ENCODE data around the gene TRAPPC11. TPM values are rescaled to one million over a fixed set of nuclear protein-coding genes. Genes with fewer than 3 reads are reported as not detected.

TRAPPC11 gene
- total RNA-seq, 1 donor from 2014 or later, result 26.3 TPM

DNA sequence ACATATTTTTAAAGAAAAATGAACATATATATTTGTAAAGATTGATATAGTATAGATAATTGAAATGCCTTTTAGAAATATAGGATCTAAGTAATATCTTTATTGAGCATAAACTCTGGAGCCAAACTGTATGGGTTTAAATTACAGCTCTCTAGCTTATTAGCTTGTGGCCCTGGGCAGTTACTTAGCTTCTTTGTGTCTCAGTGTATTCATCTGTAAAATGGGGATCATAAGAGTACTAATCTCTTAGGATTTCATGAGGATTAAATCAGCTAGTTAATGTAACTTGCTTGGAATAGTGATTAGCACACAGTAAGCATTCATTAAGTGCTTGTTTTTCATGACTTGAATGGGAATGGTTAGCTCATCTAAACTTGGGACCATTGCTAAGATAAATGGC lies 32.8 kb downstream of the TRAPPC11 start:
- FAIRE-seq, result no peak
- Histone ChIP-seq H3K27me3 (ENCODE audit: insufficient read depth, low read length) (no peaks in the 10 kb centered on the region), H3K79me2 (ENCODE audit: insufficient read depth, low read length) (no peaks in the 10 kb centered on the region), H4K20me1 (ENCODE audit: insufficient read depth, low read length) (no peaks in the 10 kb centered on the region), H2AFZ (ENCODE audit: low read depth, low read length) (no peak overlapping the region), H3K9me3 (ENCODE audit: insufficient read depth, low read depth, low read length) (no peaks in the 10 kb centered on the region), H3K36me3 (ENCODE audit: insufficient read depth, low read length) (peaks cover 46% of the 10 kb centered on the region), H3K9ac (ENCODE audit: low read length) (no peak overlapping the region), H3K4me3 (ENCODE audit: insufficient read depth, low read depth, low read length) (no peak overlapping the region), H3K4me2 (ENCODE audit: low read length) (no peak overlapping the region), H3K27ac (ENCODE audit: low read depth, low read length) (no peak overlapping the region), H3K4me1 (ENCODE audit: insufficient read depth, low read length) (no peaks in the 10 kb centered on the region)
- TF ChIP-seq, protein P1, sequence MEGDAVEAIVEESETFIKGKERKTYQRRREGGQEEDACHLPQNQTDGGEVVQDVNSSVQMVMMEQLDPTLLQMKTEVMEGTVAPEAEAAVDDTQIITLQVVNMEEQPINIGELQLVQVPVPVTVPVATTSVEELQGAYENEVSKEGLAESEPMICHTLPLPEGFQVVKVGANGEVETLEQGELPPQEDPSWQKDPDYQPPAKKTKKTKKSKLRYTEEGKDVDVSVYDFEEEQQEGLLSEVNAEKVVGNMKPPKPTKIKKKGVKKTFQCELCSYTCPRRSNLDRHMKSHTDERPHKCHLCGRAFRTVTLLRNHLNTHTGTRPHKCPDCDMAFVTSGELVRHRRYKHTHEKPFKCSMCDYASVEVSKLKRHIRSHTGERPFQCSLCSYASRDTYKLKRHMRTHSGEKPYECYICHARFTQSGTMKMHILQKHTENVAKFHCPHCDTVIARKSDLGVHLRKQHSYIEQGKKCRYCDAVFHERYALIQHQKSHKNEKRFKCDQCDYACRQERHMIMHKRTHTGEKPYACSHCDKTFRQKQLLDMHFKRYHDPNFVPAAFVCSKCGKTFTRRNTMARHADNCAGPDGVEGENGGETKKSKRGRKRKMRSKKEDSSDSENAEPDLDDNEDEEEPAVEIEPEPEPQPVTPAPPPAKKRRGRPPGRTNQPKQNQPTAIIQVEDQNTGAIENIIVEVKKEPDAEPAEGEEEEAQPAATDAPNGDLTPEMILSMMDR (IDR thresholded peaks at IDR 0.05; ENCODE audit: insufficient read depth, low read depth, low read length), result no peak
- TF ChIP-seq EZH2 (IDR thresholded peaks at IDR 0.05; ENCODE audit: insufficient read depth, low read length), result no peak
- Mint-ChIP-seq H3K27ac (ENCODE audit: unreplicated experiment) (no peak overlapping the region), H3K9me3 (ENCODE audit: unreplicated experiment) (no peaks in the 10 kb centered on the region), H3K4me1 (ENCODE audit: low read depth, unreplicated experiment) (no peaks in the 10 kb centered on the region), H3K36me3 (ENCODE audit: low read depth, unreplicated experiment) (peaks cover 7% of the 10 kb centered on the region), H3K27me3 (ENCODE audit: low read depth, unreplicated experiment) (no peaks in the 10 kb centered on the region), H3K4me3 (ENCODE audit: unreplicated experiment) (no peak overlapping the region)
- no peak for DNase-seq (ENCODE audit: low read depth)

- Histone ChIP-seq H3K4me2 (ENCODE audit: low read length) (no peak overlapping the region), H4K20me1 (ENCODE audit: insufficient read depth, low read length) (no peaks in the 10 kb centered on the region), H3K79me2 (ENCODE audit: insufficient read depth, low read length) (no peaks in the 10 kb centered on the region), H3K36me3 (ENCODE audit: insufficient read depth, low read length) (peaks cover 59% of the 10 kb centered on the region), H2AFZ (ENCODE audit: low read depth, low read length) (no peak overlapping the region), H3K4me1 (ENCODE audit: insufficient read depth, low read length) (no peaks in the 10 kb centered on the region), H3K4me3 (ENCODE audit: insufficient read depth, low read depth, low read length) (no peak overlapping the region), H3K9ac (ENCODE audit: low read length) (no peak overlapping the region), H3K9me3 (ENCODE audit: insufficient read depth, low read depth, low read length) (no peaks in the 10 kb centered on the region), H3K27me3 (ENCODE audit: insufficient read depth, low read length) (no peaks in the 10 kb centered on the region), H3K27ac (ENCODE audit: low read depth, low read length) (no peak overlapping the region)
- H3K36me3 Mint-ChIP-seq (ENCODE audit: low read depth, unreplicated experiment), result peaks cover 19% of the 10 kb centered on the region
- FAIRE-seq (no peak), DNase-seq (ENCODE audit: low read depth) (no peak)
- no peaks in the 10 kb centered on the region for H3K4me1 Mint-ChIP-seq (ENCODE audit: low read depth, unreplicated experiment)
- H3K9me3 Mint-ChIP-seq (ENCODE audit: unreplicated experiment), result no peaks in the 10 kb centered on the region
- TF ChIP-seq, protein P1 (IDR thresholded peaks at IDR 0.05; ENCODE audit: insufficient read depth, low read depth, low read length), result no peak
- no peak overlapping the region for H3K27ac Mint-ChIP-seq (ENCODE audit: unreplicated experiment)
- no peaks in the 10 kb centered on the region for H3K27me3 Mint-ChIP-seq (ENCODE audit: low read depth, unreplicated experiment)
- no peak overlapping the region for H3K4me3 Mint-ChIP-seq (ENCODE audit: unreplicated experiment)
Observed at GRCh38 chr4:183698909-183699308, 39.8 kb downstream of the TRAPPC11 start.

- TF ChIP-seq, protein P1 (IDR thresholded peaks at IDR 0.05; ENCODE audit: insufficient read depth, low read depth, low read length), result no peak
- TF ChIP-seq EZH2 (IDR thresholded peaks at IDR 0.05; ENCODE audit: insufficient read depth, low read length), result no peak
- Histone ChIP-seq H3K27me3 (ENCODE audit: insufficient read depth, low read length) (no peaks in the 10 kb centered on the region), H4K20me1 (ENCODE audit: insufficient read depth, low read length) (no peaks in the 10 kb centered on the region), H3K79me2 (ENCODE audit: insufficient read depth, low read length) (no peaks in the 10 kb centered on the region), H3K9me3 (ENCODE audit: insufficient read depth, low read depth, low read length) (no peaks in the 10 kb centered on the region), H2AFZ (ENCODE audit: low read depth, low read length) (no peak overlapping the region), H3K4me3 (ENCODE audit: insufficient read depth, low read depth, low read length) (no peak overlapping the region), H3K27ac (ENCODE audit: low read depth, low read length) (no peak overlapping the region), H3K36me3 (ENCODE audit: insufficient read depth, low read length) (peaks cover 62% of the 10 kb centered on the region), H3K9ac (ENCODE audit: low read length) (no peak overlapping the region), H3K4me2 (ENCODE audit: low read length) (no peak overlapping the region), H3K4me1 (ENCODE audit: insufficient read depth, low read length) (no peaks in the 10 kb centered on the region)
- Mint-ChIP-seq H3K27ac (ENCODE audit: unreplicated experiment) (no peak overlapping the region), H3K36me3 (ENCODE audit: low read depth, unreplicated experiment) (peaks cover 22% of the 10 kb centered on the region), H3K4me1 (ENCODE audit: low read depth, unreplicated experiment) (no peaks in the 10 kb centered on the region), H3K9me3 (ENCODE audit: unreplicated experiment) (no peaks in the 10 kb centered on the region), H3K4me3 (ENCODE audit: unreplicated experiment) (no peak overlapping the region), H3K27me3 (ENCODE audit: low read depth, unreplicated experiment) (no peaks in the 10 kb centered on the region)
- no peak for FAIRE-seq
- no peak for DNase-seq (ENCODE audit: low read depth)
Observed at GRCh38 chr4:183700407-183700806, 41.3 kb downstream of the TRAPPC11 start.
